Measurements from ENCODE around the gene MBNL2. TPM values are rescaled to one million over a fixed set of nuclear protein-coding genes. Genes with fewer than 3 reads are reported as not detected.

MBNL2 gene
- total RNA-seq, 1 donor from 2014 or later, result 16.9 TPM

GRCh38 chr13:97382276-97382675, 160.1 kb downstream of the MBNL2 start:
- H3K36me3 Mint-ChIP-seq (ENCODE audit: low read depth), result peaks cover 12% of the 10 kb centered on the region
- no peak overlapping the region for H3K4me3 Mint-ChIP-seq
- H3K9me3 Mint-ChIP-seq, result no peaks in the 10 kb centered on the region
- H3K27ac Mint-ChIP-seq (ENCODE audit: unreplicated experiment), result no peak overlapping the region
- no peaks in the 10 kb centered on the region for H3K27me3 Mint-ChIP-seq (ENCODE audit: low read depth)
- no peak for DNase-seq (ENCODE audit: low read depth, low spot score)
- no peak for TF ChIP-seq CTCF (conservative IDR thresholded peaks at IDR 0.05)
- no peaks in the 10 kb centered on the region for H3K4me1 Mint-ChIP-seq

GRCh38 chr13:97384371-97384770, 162.2 kb downstream of the MBNL2 start:
- no peak overlapping the region for H3K27ac Mint-ChIP-seq (ENCODE audit: unreplicated experiment)
- H3K4me1 Mint-ChIP-seq, result no peaks in the 10 kb centered on the region
- DNase-seq (ENCODE audit: low read depth, low spot score), result no peak
- peaks cover 12% of the 10 kb centered on the region for H3K36me3 Mint-ChIP-seq (ENCODE audit: low read depth)
- H3K27me3 Mint-ChIP-seq (ENCODE audit: low read depth), result no peaks in the 10 kb centered on the region
- H3K4me3 Mint-ChIP-seq, result no peak overlapping the region
- TF ChIP-seq CTCF (conservative IDR thresholded peaks at IDR 0.05), result no peak
- no peaks in the 10 kb centered on the region for H3K9me3 Mint-ChIP-seq

GRCh38 chr13:97385146-97385545, 163.0 kb downstream of the MBNL2 start:
- no peak overlapping the region for H3K4me3 Mint-ChIP-seq
- no peak for TF ChIP-seq CTCF (conservative IDR thresholded peaks at IDR 0.05)
- peaks cover 12% of the 10 kb centered on the region for H3K36me3 Mint-ChIP-seq (ENCODE audit: low read depth)
- no peaks in the 10 kb centered on the region for H3K9me3 Mint-ChIP-seq
- no peak for DNase-seq (ENCODE audit: low read depth, low spot score)
- no peak overlapping the region for H3K27ac Mint-ChIP-seq (ENCODE audit: unreplicated experiment)
- H3K27me3 Mint-ChIP-seq (ENCODE audit: low read depth), result no peaks in the 10 kb centered on the region
- no peaks in the 10 kb centered on the region for H3K4me1 Mint-ChIP-seq

GRCh38 chr13:97385854-97386253, 163.7 kb downstream of the MBNL2 start:
- no peak overlapping the region for H3K4me3 Mint-ChIP-seq
- H3K27ac Mint-ChIP-seq (ENCODE audit: unreplicated experiment), result no peak overlapping the region
- DNase-seq (ENCODE audit: low read depth, low spot score), result no peak
- no peak for TF ChIP-seq CTCF (conservative IDR thresholded peaks at IDR 0.05)
- no peaks in the 10 kb centered on the region for H3K27me3 Mint-ChIP-seq (ENCODE audit: low read depth)
- peaks cover 12% of the 10 kb centered on the region for H3K36me3 Mint-ChIP-seq (ENCODE audit: low read depth)
- H3K9me3 Mint-ChIP-seq, result no peaks in the 10 kb centered on the region
- H3K4me1 Mint-ChIP-seq, result no peaks in the 10 kb centered on the region

- Mint-ChIP-seq H3K36me3 (ENCODE audit: low read depth) (peaks cover 12% of the 10 kb centered on the region), H3K4me1 (no peaks in the 10 kb centered on the region), H3K27ac (ENCODE audit: unreplicated experiment) (peak overlapping the region; percentile 59), H3K27me3 (ENCODE audit: low read depth) (no peaks in the 10 kb centered on the region), H3K9me3 (no peaks in the 10 kb centered on the region), H3K4me3 (no peak overlapping the region)
- no peak for TF ChIP-seq CTCF (conservative IDR thresholded peaks at IDR 0.05)
- no peak for DNase-seq (ENCODE audit: low read depth, low spot score)
Observed at GRCh38 chr13:97386801-97387484, 164.8 kb downstream of the MBNL2 start.

Measured in neural crest cell (in vitro differentiated cells).